Measurements from ENCODE around the gene TMEM123.
A peak's percentile ranks its signal among the peaks of the same experiment; 100 is the strongest.

Gene TMEM123

GRCh38 chr11:102452461-102453301 lies at the start of gene TMEM123:
Gene TMEM123, minus strand, starts transcription at chr11:102452765. Its CDS starts 142 bp downstream, at chr11:102452623.
- DNase-seq (ENCODE audit: low read depth) = no peak

DNA sequence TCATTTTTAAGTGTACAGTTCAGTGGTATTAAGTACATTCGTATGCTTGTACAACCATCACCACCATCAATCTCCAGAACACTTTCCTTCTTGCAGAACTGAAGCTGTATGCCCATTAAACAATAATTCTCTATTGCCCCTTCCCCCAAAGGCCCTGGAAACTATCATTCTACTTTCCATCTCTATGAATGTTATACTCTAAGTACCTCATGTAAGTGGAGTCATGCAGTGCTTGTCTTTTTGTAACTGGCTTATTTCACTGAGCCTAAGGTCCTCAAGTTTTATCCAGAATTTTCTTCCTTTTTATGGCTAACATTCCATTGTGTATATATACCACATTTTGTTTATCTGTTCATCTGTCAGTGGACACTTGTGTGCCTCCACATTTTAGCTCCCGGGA lies 48.3 kb upstream of the TMEM123 start:
- DNase-seq (ENCODE audit: low read depth) = no peak

DNA sequence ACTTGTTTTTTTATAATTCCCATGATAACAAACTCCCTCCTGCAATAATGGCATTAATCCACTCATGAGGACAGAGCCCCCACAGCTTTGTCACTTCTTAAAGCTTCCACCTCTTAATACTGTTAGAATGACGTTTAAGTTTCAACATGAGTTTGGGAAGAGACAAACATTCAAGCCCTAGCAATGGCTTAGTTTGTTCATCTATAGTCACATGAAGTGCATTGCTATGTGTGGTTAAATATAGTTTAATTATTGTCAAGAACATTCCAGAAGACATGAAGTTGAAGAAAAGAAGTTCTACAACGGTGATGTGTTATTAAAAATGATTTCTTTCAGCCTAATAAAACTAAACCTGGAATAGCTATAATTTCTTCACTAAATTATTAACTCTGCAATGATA lies 47.4 kb upstream of the TMEM123 start:
- DNase-seq (ENCODE audit: low read depth) = no peak

DNA sequence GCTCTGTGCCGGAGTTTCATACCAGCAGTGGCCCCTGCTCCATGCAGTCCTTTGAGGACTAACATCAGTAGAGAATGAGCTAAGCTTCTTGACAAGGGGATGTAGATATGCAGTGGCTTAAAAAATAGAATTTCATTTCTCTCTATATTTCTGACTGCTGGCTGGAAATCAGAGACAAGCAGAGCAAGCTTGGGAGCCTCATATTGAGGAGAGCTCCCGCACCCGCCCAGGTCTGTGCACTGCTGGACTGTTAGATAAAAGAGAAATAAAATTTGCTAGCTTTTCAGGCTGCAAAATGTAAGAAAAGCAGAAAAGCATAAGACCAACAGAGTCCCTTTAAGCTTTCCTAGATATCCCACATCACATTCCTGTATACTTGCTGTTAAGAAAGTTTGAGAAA lies 46.6 kb upstream of the TMEM123 start:
- DNase-seq (ENCODE audit: low read depth) = no peak

DNA sequence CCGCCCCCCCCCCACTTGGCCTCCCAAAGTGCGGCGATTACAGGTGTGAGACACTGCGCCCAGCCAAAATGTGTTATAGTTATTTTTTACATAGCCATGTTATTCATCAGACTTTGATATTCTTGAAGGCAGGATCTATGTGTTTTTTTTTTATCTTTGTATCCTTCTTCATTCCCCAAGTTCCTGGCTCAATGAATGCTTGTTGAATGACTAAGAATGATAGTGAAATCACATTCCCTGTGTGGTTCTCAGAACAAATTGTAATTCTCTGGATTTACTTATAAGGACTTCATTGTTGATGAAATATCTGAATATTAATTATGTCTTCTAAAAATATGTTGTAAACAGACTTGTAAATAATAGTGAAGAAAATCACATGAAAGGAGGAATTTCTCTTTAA lies 44.5 kb upstream of the TMEM123 start:
- no peak for DNase-seq (ENCODE audit: low read depth)

DNA sequence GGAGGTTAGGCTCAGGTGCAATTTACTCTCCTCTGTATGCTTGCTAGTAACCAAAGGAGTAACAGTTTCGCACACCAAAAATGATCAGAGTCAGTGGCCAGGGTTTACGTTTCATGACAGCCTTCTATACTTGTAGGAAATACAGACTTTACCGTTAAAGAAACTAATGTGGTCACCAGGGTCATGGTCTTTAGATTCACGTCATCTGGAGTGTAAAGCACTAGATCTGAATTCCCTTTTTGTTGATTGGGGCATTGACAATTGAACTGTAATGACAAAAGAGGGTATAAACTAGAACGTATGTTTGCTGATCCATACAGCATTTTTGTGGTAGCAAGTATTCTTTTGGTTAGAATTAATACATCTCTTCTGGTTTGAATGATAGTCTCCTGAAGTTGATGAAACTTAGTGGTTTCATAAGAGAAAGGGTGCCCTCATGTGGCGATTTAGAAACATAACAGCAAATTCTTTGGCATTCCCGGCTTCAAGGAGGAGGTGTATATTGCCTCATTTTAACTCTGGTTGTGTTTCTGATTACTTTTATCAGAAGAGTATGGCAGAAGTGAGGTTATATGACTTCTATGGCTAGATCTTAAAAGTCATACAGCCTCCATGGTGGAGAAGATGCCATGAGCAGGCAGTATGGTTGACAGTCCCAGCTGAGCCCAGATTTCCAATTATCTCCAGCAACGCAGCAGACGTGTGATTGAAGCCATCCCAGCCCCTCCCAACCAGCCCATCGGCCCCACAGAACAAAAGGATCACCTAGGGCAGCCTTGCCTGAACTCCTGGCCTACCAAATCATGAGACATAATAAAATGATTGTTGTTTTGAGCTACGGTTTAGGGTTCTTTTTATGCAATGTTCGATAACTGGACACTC lies 42.8 kb upstream of the TMEM123 start:
- DNase-seq (ENCODE audit: low read depth) = peak; percentile 90

DNA sequence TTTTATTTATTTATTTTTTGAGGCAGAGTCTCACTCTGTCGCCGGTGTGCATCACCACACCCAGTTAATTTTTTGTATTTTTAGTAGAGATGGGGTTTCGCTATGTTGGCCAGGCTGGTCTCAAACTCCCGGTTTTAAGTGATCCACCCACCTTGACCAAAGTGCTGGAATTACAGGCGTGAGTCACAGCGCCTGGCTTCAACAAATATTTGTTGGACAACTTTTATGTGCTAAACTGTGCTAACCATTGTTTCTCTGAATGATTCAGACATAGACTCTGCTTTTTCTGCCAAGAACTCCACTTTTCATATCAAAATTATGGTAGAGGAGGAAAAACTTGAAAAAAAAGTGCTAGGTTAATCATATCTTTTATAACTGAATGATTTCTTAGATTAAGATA lies 41.7 kb upstream of the TMEM123 start:
- DNase-seq (ENCODE audit: low read depth) = no peak

- no peak for DNase-seq (ENCODE audit: low read depth)
These were observed 41.0 kb upstream of the TMEM123 start for GRCh38 chr11:102493524-102493923.

DNA sequence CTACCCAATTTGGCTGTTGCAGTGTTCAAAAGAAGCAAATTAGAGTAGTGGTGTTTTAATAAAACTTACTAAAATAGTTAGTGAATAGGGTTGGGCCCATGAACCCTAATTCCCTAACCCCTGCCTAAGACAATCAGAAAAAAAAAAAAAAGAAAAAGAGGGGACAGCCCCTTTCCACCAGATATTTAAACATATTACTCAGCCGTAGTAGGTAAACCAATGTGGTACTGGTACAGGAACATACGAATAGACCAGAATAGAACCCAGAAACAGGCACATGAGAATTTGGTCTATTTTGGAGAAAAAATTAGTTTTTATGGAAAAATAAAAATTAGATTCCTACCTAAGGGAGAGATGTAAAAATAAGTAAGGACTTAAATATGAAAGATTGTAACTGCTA lies 39.4 kb upstream of the TMEM123 start:
- DNase-seq (ENCODE audit: low read depth) = no peak

- no peak for DNase-seq (ENCODE audit: low read depth)
These were observed 36.9 kb upstream of the TMEM123 start for GRCh38 chr11:102489186-102490145.

GRCh38 chr11:102488208-102488607 lies 35.6 kb upstream of the TMEM123 start:
- no peak for DNase-seq (ENCODE audit: low read depth)

DNA sequence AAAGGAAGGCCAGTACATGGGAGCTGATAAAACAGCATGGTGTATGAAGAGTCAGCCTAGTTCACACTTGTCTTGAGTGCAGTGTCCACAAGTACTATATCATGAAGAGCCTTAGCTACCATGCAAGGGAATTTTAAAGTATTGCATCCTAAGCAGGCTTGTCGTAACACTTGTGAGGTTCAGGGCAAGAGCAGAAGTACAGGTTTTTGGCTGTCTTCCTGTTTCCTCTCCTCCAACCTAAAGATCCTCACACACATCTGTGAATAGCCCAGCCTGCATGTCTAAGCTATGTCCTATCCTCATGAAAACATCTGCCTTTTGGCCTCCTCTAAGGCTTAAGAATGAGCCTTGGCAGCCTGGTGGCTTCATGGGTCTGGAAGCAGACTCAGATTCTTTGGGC lies 34.6 kb upstream of the TMEM123 start:
- no peak for DNase-seq (ENCODE audit: low read depth)

GRCh38 chr11:102486584-102486983 lies 34.0 kb upstream of the TMEM123 start:
- DNase-seq (ENCODE audit: low read depth) = no peak

DNA sequence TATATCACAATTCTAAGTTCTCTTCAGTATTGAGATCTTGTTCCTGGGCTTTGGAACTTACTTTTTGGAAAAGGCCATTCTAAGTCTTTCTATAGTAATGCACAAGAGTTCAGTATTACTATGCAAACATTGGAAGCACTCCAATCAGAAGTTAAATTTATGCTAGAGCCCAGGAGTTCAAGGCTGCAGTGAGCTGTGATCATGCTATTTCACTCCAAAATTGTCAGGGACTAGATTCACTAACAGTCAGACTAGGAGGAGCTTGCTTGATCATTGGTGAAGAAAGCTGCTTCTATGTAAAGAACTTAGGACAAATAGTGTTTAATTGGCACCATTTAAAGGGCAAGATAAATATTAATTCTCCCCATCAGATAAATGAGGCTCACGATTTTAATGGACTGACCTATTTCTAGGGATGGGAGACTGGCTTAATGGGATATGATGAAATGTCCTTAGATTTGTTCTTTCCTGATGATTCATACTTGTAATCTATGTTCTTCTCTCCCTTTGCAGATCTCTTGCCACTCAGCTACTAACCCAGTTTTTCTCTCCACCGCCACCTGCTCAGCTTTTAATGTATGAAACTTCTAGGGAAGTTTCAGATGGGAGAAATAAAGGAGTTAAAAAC lies 32.6 kb upstream of the TMEM123 start:
- no peak for DNase-seq (ENCODE audit: low read depth)

GRCh38 chr11:102482433-102482832 lies 29.9 kb upstream of the TMEM123 start:
- no peak for DNase-seq (ENCODE audit: low read depth)

DNA sequence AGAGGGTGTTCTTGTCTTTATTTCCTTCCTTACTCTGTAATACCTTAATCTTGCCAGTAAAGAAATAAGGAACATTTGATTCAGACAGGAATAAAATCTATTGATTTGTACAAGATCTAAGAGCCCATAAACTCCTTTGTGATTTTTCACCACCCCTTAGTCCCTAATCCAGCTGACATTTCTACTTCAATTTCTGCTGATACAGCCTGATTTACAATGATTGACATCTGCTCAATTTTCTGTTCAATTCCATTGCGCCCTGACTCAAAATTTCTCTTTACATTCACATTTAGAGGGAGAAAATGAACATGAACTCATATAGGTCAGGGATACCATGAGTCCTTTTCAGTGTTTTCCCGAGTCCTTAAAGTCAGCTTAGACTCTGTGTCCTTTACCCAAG lies 27.2 kb upstream of the TMEM123 start:
- DNase-seq (ENCODE audit: low read depth) = no peak

DNA sequence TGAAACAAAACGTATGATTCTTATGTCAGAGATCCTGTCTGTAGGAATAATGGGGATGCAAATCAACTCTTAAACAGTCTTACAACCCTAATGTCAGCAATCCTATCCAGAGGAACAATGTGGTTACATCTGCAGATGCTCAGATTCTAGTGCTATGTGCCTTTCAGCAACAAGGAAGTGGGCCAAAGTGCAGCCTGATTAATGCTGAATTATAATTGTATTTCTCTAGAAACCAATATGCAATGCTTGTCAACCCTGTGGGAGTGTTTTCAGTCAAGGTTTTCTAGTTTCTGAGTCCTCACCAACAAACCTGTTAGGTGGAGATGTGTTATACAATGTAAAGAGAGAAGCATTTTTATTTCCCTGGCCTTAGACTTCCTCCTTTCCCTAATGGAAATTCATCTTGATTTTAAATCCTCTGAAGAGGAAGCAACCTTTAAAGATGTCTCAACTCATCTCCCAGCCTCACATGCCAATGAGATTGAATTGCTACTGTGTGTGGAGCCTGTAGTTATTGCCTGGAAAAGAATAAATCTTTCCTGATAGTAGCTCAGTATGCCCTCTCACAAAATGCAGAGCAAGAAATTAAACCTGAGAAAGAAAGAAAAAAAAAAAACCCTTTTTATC lies 26.2 kb upstream of the TMEM123 start:
- DNase-seq (ENCODE audit: low read depth) = no peak

GRCh38 chr11:102476812-102477211 lies 24.2 kb upstream of the TMEM123 start:
- no peak for DNase-seq (ENCODE audit: low read depth)

DNA sequence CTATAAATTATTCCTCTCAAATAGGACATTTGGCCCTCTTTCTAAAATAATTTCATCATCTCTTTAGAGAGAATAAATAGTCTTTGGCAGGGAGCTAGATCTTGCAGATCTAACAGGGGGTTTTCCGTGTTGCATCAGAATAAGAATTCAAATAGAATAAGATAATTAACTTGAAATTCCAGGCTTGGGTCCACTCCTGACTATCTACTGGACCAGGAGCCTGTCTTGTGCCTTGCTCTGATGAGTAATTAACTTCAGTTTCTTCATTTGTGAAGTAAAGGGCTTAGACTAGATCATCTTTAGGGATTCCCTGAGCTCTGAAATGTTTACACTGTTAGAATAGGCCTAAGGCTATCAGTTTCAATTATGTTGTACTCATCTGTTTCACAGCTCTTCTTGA lies 23.5 kb upstream of the TMEM123 start:
- no peak for DNase-seq (ENCODE audit: low read depth)

- no peak for DNase-seq (ENCODE audit: low read depth)
These were observed 21.0 kb upstream of the TMEM123 start for GRCh38 chr11:102473543-102473942.

DNA sequence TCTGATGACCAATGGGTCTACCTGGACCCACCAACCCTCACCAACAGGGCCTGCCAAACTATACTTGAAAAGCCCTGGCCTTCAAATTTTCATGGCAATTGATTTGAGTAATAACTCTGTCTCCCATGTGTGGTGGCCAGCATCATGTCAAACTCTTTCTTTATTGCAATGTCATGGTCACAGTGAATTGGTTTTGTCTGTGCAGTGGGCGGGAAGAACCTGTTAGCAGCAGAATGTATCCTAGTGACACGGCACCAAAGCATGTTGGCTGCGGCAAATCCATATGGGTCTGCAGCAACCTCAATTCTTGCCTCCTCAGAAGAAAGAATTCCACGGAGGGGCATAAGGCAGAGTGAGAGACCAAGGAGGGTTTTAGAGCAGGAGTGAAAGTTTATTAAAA lies 19.6 kb upstream of the TMEM123 start:
- no peak for DNase-seq (ENCODE audit: low read depth)
